HG03521 (cell line): ENCODE data around the gene SLC7A7.
A peak's percentile ranks its signal among the peaks of the same experiment; 100 is the strongest.
"Not testable (repeated sequence)": the region's sequence is repeated elsewhere in the genome, so short reads cannot be mapped to it uniquely, and the experiment has no call there.

Experiments used
- ATAC-seq: cut with Tn5 transposase; IDR thresholded peaks from one replicate; pipeline ENCODE4 v1.9.1; 2021; ENCODE audit warnings: mild to moderate bottlenecking, moderate library complexity; ENCODE audit not compliant: unreplicated experiment

The SLC7A7 gene

GRCh38 chr14:22844221-22845102 is 29.2 kb upstream of the SLC7A7 start:
- no peak for ATAC-seq

GRCh38 chr14:22843123-22843925 is 28.1 kb upstream of the SLC7A7 start:
- no peak for ATAC-seq

- no peak for ATAC-seq
Measured at GRCh38 chr14:22842211-22843122, 27.2 kb upstream of the SLC7A7 start.

- no peak for ATAC-seq
Measured at GRCh38 chr14:22841769-22842168, 26.5 kb upstream of the SLC7A7 start.

GRCh38 chr14:22841311-22841710 is 26.1 kb upstream of the SLC7A7 start:
- no peak for ATAC-seq

- ATAC-seq = no peak
Measured at GRCh38 chr14:22839159-22839779, 24.0 kb upstream of the SLC7A7 start.

DNA sequence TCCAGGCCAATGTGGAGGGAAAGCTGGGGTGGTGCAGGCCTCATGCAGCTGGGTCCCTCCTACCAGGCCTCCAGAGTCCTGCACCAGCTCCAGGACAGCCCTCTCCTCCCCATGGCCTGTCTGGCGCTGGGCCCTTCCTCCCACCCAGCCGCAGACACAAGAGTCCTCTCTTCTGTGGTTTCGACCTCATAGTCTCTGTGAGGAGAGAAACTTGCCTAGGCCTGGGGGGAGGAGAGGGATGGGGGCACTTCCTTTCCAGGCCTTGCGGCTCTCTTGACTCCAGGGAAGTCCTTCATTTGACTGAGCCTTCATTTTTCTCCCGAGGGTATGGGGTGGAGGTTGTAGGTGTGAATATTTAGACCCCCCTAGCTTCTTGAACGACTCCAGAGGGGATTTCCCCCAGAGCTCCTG is 23.4 kb upstream of the SLC7A7 start:
- no peak for ATAC-seq

GRCh38 chr14:22837750-22838538 is 22.7 kb upstream of the SLC7A7 start:
- ATAC-seq = no peak

- no peak for ATAC-seq
Measured at GRCh38 chr14:22837114-22837749, 22.0 kb upstream of the SLC7A7 start.

DNA sequence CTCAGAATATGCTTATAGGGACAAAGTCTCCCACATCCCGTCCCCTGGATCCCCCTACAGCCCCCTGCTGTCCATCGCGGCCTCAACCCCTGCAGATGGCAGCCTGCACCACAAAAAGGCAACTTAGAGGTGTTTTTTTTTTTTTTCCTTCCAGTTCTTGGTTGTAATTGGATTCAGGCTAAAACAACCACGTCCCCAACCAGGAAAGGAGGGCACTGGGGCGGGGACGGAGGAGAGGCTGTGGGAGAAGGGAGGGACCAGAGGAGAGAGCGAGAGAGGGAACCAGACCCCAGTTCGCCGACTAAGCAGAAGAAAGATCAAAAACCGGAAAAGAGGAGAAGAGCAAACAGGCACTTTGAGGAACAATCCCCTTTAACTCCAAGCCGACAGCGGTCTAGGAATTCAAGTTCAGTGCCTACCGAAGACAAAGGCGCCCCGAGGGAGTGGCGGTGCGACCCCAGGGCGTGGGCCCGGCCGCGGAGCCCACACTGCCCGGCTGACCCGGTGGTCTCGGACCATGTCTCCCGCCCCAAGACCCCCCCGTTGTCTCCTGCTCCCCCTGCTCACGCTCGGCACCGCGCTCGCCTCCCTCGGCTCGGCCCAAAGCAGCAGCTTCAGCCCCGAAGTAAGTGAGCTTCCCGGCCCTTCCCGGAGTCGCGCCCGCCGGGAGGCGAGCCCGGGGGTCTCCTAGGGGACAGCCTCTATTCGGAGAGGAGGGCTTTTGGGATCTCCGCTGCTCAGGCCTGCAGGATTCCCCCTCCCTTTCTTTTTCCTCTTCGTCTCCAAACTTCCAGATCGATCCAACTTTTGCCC is 21.3 kb upstream of the SLC7A7 start, which contains the start of gene MMP14:
Gene MMP14 (plus strand): TSS at position 285 of the 813 bp plus-strand sequence. CDS start 233 bp downstream, at position 518.
- ATAC-seq = no peak

GRCh38 chr14:22835505-22835904 is 20.3 kb upstream of the SLC7A7 start:
- ATAC-seq = no peak

DNA sequence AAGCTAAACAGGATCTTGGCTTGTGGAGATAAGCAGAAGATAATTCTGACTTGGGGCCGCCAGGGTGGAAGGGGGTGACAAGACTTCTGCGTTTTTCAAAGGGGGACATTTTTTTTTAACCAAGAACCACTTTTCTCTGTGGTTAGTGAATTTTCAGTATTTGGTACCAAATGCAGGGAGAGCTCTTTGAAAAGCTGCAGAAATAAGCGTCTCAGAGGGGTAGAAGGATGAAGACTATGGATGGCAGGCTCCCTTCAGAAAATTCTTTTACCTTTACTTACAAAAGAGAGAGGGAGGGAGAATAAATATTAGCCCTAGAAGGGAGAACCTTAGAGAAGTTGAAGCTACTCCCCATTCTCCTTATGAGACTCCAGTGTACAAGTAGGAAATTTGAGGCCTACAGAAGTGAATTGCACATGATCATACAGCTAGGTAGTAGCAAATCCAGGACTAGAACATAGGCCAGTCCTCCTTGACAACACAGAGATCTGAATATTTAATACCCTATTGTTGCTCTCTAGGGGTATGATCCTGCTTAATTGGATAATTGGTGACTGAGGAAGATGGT is 15.3 kb upstream of the SLC7A7 start:
- no peak for ATAC-seq

GRCh38 chr14:22829661-22830442 is 14.6 kb upstream of the SLC7A7 start, which contains the start of gene MRPL52:
Gene MRPL52, plus strand, starts transcription at chr14:22829887. Its CDS starts 26 bp downstream, at chr14:22829913.
- peak; percentile 90 for ATAC-seq

DNA sequence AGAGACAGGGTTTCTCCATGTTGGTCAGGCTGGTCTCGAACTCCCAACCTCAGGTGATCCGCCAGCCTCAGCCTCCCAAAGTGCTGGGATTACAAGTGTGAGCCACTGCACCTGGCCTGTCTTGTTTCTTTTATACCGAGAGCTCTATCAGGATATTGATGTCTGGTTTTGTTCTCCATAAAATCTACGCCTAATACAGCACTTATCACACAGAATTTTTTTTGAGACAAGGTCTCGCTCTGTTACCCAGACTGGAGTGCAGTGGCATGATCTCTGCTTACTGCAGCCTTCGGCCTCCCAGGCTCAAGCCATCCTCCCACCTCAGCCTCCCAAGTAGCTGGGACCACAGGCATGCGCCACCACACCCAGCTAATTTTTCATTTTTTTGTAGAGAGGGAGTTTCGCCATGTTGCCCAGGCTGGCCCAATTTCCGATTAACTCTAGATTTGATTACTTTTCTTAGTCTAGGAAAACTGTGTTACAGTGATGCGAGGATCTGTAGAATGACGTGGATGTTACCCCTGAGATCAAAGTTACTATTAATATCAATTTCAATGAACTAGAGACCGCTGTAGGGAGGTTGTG is 13.9 kb upstream of the SLC7A7 start:
- not testable (repeated sequence) for ATAC-seq

- no peak for ATAC-seq
Measured at GRCh38 chr14:22824711-22825359, 9.6 kb upstream of the SLC7A7 start.

DNA sequence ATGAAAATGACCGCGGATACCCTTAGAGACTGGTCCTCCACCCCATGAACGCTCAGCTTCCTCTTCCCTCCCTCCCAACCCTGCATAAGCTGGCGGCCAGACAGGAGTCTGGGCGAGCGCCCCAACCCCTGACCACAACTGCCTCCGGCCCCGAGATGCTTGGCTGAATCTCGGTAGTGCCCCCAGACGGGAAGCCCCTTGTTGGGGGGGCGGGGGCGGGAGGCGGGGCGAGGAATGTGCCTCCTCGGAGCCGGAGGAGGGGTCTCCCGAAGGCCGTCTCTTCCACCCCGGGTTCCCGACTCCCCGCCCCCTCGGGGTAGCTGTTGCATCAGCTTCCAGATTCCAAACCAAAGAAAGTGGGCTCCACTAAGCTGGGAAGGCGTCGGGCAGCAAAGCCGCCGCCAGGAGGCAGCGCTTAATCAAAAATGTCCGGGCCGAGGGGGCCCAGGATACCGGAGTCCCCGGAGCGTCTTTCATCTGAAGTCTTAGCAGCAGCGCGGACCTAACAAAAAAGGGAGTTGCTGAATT is 7.4 kb upstream of the SLC7A7 start:
- ATAC-seq = peak; percentile 39
